Effector CD8-positive, alpha-beta T cell (primary cell): ENCODE measurements around the gene HSD3B2.

ENCODE experiments used
- DNase-seq: peaks from one replicate; lab custom pipeline; 2025; lab: John Stamatoyannopoulos, UW

The HSD3B2 gene

GRCh38 chr1:119462964-119463363 lies 48.0 kb downstream of the HSD3B2 start:
- DNase-seq = no peak

- no peak for DNase-seq
These were observed 48.6 kb downstream of the HSD3B2 start for GRCh38 chr1:119463569-119463968.

- no peak for DNase-seq
These were observed 51.5 kb downstream of the HSD3B2 start for GRCh38 chr1:119466445-119466844.

GRCh38 chr1:119467219-119467618 lies 52.3 kb downstream of the HSD3B2 start:
- DNase-seq = no peak

GRCh38 chr1:119467857-119468668 lies 53.1 kb downstream of the HSD3B2 start:
- DNase-seq = no peak

- DNase-seq = no peak
These were observed 54.8 kb downstream of the HSD3B2 start for GRCh38 chr1:119469741-119470140.

- no peak for DNase-seq
These were observed 55.4 kb downstream of the HSD3B2 start for GRCh38 chr1:119470377-119470776.

GRCh38 chr1:119470958-119471357 lies 56.0 kb downstream of the HSD3B2 start:
- DNase-seq = no peak

GRCh38 chr1:119471566-119471965 lies 56.6 kb downstream of the HSD3B2 start:
- DNase-seq = no peak

- no peak for DNase-seq
These were observed 57.3 kb downstream of the HSD3B2 start for GRCh38 chr1:119472080-119472818.
